Ishikawa (cell line): Measurements from ENCODE around the gene ICA1L.

ENCODE experiments used
- CEBPB ChIP-seq: IDR thresholded peaks from 2 replicates; pipeline ENCODE4 v1.6.1; 2012
- CREB1 ChIP-seq: IDR thresholded peaks from 2 replicates; pipeline ENCODE4 v1.6.1; 2012; ENCODE audit warnings: low read depth
- EGR1 ChIP-seq: IDR thresholded peaks from 2 replicates; pipeline ENCODE4 v1.6.1; 2012
- EP300 ChIP-seq: IDR thresholded peaks from 2 replicates; pipeline ENCODE4 v1.6.1; 2012; ENCODE audit warnings: borderline replicate concordance
- FOXM1 ChIP-seq: IDR thresholded peaks from 2 replicates; pipeline ENCODE4 v1.6.1; 2012; ENCODE audit warnings: low read depth, borderline replicate concordance
- MAX ChIP-seq: IDR thresholded peaks from 2 replicates; pipeline ENCODE4 v1.6.1; 2012
- NFIC ChIP-seq: IDR thresholded peaks from 2 replicates; pipeline ENCODE4 v1.6.1; 2012
- RAD21 ChIP-seq: IDR thresholded peaks from 2 replicates; pipeline ENCODE4 v1.6.1; 2012; ENCODE audit warnings: low read depth
- REST ChIP-seq: IDR thresholded peaks from 2 replicates; pipeline ENCODE4 v1.6.1; 2012; ENCODE audit warnings: low read depth, mild to moderate bottlenecking
- TAF1 ChIP-seq: IDR thresholded peaks from 2 replicates; pipeline ENCODE4 v1.6.1; 2012; ENCODE audit warnings: low read depth, mild to moderate bottlenecking
- TEAD4 ChIP-seq: IDR thresholded peaks from 2 replicates; pipeline ENCODE4 v1.6.1; 2012
- USF1 ChIP-seq: IDR thresholded peaks from 2 replicates; pipeline ENCODE4 v1.6.1; 2012
- YY1 ChIP-seq: IDR thresholded peaks from 2 replicates; pipeline ENCODE4 v1.6.1; 2012; ENCODE audit warnings: low read depth
- ZBTB7A ChIP-seq: IDR thresholded peaks from 2 replicates; pipeline ENCODE4 v1.6.1; 2012; ENCODE audit warnings: low read depth

GRCh38 chr2:202743613-202744012 is 128.0 kb downstream of the ICA1L start:
- TF ChIP-seq MAX = no peak
- TF ChIP-seq CEBPB = no peak
- TF ChIP-seq YY1 = no peak
- TF ChIP-seq REST = no peak
- no peak for TF ChIP-seq FOXM1
- TF ChIP-seq EP300 = no peak
- TF ChIP-seq TEAD4 = no peak
- no peak for TF ChIP-seq TAF1
- TF ChIP-seq NFIC = no peak
- TF ChIP-seq EGR1 = no peak
- no peak for TF ChIP-seq RAD21
- no peak for TF ChIP-seq CREB1
- no peak for TF ChIP-seq ZBTB7A
- TF ChIP-seq USF1 = no peak
